ENCODE data around the gene KCNAB2. TPM values are rescaled to one million over a fixed set of nuclear protein-coding genes. Genes with fewer than 3 reads are reported as not detected.

The KCNAB2 gene
- total RNA-seq, 1 donor from 2014 or later, result 8.8 TPM

- no peak overlapping the region for H3K4me3 ChIP-seq
- no peak for TF ChIP-seq CTCF (IDR thresholded peaks at IDR 0.05)
- no peak for TF ChIP-seq POLR2AphosphoS5 (IDR thresholded peaks at IDR 0.05; ENCODE audit: insufficient read depth in 1 of 2, low read depth in 1 of 2)
- no peak for TF ChIP-seq POLR2A (IDR thresholded peaks at IDR 0.05)
- no peaks in the 10 kb centered on the region for H3K4me1 ChIP-seq
- H3K36me3 ChIP-seq, result no peaks in the 10 kb centered on the region
- no peak overlapping the region for H3K27ac ChIP-seq
- no peaks in the 10 kb centered on the region for H3K27me3 ChIP-seq
- DNase-seq (ENCODE audit: extremely low spot score in 2 of 2), result no peak
- H3K9me3 ChIP-seq, result no peaks in the 10 kb centered on the region
- intact Hi-C loops (cut with DNase I), result no loop called here
Measured at GRCh38 chr1:6110326-6110725, 64.6 kb downstream of the KCNAB2 start.

GRCh38 chr1:6111571-6111970, 65.9 kb downstream of the KCNAB2 start:
- no peak for DNase-seq (ENCODE audit: extremely low spot score in 2 of 2)
- Histone ChIP-seq H3K4me3 (no peak overlapping the region), H3K4me1 (no peaks in the 10 kb centered on the region), H3K27ac (no peak overlapping the region), H3K9me3 (no peaks in the 10 kb centered on the region), H3K36me3 (no peaks in the 10 kb centered on the region), H3K27me3 (no peaks in the 10 kb centered on the region)
- intact Hi-C loops (cut with DNase I), result no loop called here
- TF ChIP-seq POLR2AphosphoS5 (IDR thresholded peaks at IDR 0.05; ENCODE audit: insufficient read depth in 1 of 2, low read depth in 1 of 2) (no peak), POLR2A (IDR thresholded peaks at IDR 0.05) (no peak), CTCF (IDR thresholded peaks at IDR 0.05) (no peak)

- DNase-seq (ENCODE audit: extremely low spot score in 2 of 2), result no peak
- intact Hi-C loops (cut with DNase I), result no loop called here
- Histone ChIP-seq H3K4me1 (no peaks in the 10 kb centered on the region), H3K36me3 (no peaks in the 10 kb centered on the region), H3K27ac (no peak overlapping the region), H3K4me3 (no peak overlapping the region), H3K27me3 (no peaks in the 10 kb centered on the region), H3K9me3 (no peaks in the 10 kb centered on the region)
- no peak for TF ChIP-seq CTCF (IDR thresholded peaks at IDR 0.05)
- TF ChIP-seq POLR2A (IDR thresholded peaks at IDR 0.05), result no peak
- TF ChIP-seq POLR2AphosphoS5 (IDR thresholded peaks at IDR 0.05; ENCODE audit: insufficient read depth in 1 of 2, low read depth in 1 of 2), result no peak
Measured at GRCh38 chr1:6111991-6112689, 66.5 kb downstream of the KCNAB2 start.

- Histone ChIP-seq H3K9me3 (no peaks in the 10 kb centered on the region), H3K4me1 (no peaks in the 10 kb centered on the region), H3K27ac (no peak overlapping the region), H3K27me3 (no peaks in the 10 kb centered on the region), H3K36me3 (no peaks in the 10 kb centered on the region), H3K4me3 (no peak overlapping the region)
- DNase-seq (ENCODE audit: extremely low spot score in 2 of 2), result no peak
- intact Hi-C loops (cut with DNase I), result no loop called here
- TF ChIP-seq CTCF (IDR thresholded peaks at IDR 0.05), result no peak
- no peak for TF ChIP-seq POLR2A (IDR thresholded peaks at IDR 0.05)
- TF ChIP-seq POLR2AphosphoS5 (IDR thresholded peaks at IDR 0.05; ENCODE audit: insufficient read depth in 1 of 2, low read depth in 1 of 2), result no peak
Measured at GRCh38 chr1:6112690-6113005, 67.0 kb downstream of the KCNAB2 start.

- Histone ChIP-seq H3K4me1 (no peaks in the 10 kb centered on the region), H3K36me3 (no peaks in the 10 kb centered on the region), H3K27me3 (no peaks in the 10 kb centered on the region), H3K9me3 (no peaks in the 10 kb centered on the region), H3K4me3 (no peak overlapping the region), H3K27ac (no peak overlapping the region)
- TF ChIP-seq CTCF (IDR thresholded peaks at IDR 0.05), result no peak
- intact Hi-C loops (cut with DNase I), result no loop called here
- no peak for DNase-seq (ENCODE audit: extremely low spot score in 2 of 2)
Measured at GRCh38 chr1:6113116-6113515, 67.4 kb downstream of the KCNAB2 start.
